ENCODE measurements around the gene IL37.

- TF ChIP-seq ZNF274 (IDR thresholded peaks at IDR 0.05; ENCODE audit: low read depth, low read length) (no peak), SUZ12 (IDR thresholded peaks at IDR 0.05; ENCODE audit: extremely low read depth, insufficient read depth, insufficient read length) (no peak), YY1 (IDR thresholded peaks at IDR 0.05; ENCODE audit: insufficient read depth, insufficient read length) (no peak)
Measured at GRCh38 chr2:112933261-112933660, 22.3 kb downstream of the IL37 start.
